Measurements from ENCODE around the gene PROCA1. TPM values are rescaled to one million over a fixed set of nuclear protein-coding genes. Genes with fewer than 3 reads are reported as not detected.

Gene PROCA1
- total and polyA plus RNA-seq, 8 donors: 1.9 to 8.3 (median 6.5) TPM

DNA sequence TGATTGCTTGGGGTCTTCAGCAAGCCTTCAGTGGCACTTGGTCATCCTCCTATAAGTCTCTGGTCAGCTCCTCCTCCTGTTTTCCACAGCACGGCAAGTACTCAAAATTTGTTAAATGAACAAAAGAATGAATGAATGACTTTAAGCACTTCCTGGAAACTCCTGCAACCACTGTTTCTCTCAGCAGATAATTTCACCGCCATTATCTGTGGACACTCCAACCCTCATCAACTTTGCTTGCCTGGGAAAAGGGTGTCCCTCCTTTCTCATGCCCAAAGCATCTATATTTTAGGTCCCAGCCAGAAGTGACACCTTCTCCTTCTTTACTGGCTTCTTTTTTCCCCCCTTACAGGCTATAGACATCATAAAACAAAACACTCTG lies 4.4 kb downstream of the PROCA1 start:
- Histone ChIP-seq H3K4me3 (no peak overlapping the region), H3K9me3 (no peaks in the 10 kb centered on the region), H3K27ac (no peak overlapping the region), H3K27me3 (no peaks in the 10 kb centered on the region), H3K36me3 (peaks cover 0 to 33% of the 10 kb centered on the region in 2 donors), H3K4me1 (peaks cover 5 to 17% of the 10 kb centered on the region in 2 donors)
- TF ChIP-seq, protein P1, sequence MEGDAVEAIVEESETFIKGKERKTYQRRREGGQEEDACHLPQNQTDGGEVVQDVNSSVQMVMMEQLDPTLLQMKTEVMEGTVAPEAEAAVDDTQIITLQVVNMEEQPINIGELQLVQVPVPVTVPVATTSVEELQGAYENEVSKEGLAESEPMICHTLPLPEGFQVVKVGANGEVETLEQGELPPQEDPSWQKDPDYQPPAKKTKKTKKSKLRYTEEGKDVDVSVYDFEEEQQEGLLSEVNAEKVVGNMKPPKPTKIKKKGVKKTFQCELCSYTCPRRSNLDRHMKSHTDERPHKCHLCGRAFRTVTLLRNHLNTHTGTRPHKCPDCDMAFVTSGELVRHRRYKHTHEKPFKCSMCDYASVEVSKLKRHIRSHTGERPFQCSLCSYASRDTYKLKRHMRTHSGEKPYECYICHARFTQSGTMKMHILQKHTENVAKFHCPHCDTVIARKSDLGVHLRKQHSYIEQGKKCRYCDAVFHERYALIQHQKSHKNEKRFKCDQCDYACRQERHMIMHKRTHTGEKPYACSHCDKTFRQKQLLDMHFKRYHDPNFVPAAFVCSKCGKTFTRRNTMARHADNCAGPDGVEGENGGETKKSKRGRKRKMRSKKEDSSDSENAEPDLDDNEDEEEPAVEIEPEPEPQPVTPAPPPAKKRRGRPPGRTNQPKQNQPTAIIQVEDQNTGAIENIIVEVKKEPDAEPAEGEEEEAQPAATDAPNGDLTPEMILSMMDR (IDR thresholded peaks at IDR 0.05): no peak
- no peak for ATAC-seq
- DNase-seq: no peak
- intact Hi-C loops (cut with DNase I): no loop called here

DNA sequence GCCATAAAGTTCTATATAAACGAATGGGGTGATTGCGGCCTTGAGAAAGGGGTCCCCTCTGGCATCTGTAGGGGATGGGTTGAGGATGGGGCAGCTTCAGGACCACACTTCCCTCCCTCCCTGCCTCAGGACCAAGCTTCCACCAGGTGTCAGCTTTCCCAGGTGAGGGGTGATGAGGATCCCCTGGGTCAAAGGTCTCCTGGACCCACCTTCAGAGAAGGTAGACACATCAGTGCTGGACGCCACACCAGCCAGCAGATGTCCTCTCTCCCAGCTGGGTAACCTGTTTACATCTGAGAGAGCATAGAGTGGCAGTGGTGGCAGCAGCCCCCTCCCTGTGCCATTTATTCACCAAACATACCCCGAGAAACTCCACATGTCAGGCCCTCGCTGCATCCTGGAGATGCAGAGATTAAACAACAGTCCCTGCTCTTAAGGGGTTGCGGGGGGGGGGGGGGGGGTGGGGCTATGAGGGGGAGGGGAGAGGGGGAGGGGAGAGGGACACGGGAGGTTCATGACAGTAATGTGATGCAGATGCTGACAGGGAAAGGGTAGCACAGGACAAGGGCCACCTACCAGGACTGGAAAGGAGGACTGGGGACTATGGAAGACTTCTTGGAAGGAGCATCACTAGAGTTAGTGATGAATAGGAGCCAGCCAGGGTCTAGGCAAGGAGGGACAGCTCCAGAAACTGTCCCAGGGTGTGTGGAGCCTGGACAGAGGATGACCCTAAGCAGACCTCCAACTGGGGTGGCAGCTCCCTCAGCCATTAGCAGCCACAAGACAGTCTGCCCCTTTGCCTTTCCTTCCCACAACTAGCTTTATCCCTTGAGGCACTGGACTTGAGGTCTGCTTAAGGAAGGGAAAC lies 5.0 kb downstream of the PROCA1 start:
- intact Hi-C loops (cut with DNase I): no loop called here
- DNase-seq (no peak), ATAC-seq (no peak)
- Histone ChIP-seq H3K27ac (no peak overlapping the region), H3K36me3 (peaks cover 0 to 40% of the 10 kb centered on the region in 2 donors), H3K27me3 (no peaks in the 10 kb centered on the region), H3K9me3 (no peaks in the 10 kb centered on the region), H3K4me1 (peaks cover 2 to 11% of the 10 kb centered on the region in 2 donors), H3K4me3 (no peak overlapping the region)
- TF ChIP-seq, protein P1 (IDR thresholded peaks at IDR 0.05): no peak

DNA sequence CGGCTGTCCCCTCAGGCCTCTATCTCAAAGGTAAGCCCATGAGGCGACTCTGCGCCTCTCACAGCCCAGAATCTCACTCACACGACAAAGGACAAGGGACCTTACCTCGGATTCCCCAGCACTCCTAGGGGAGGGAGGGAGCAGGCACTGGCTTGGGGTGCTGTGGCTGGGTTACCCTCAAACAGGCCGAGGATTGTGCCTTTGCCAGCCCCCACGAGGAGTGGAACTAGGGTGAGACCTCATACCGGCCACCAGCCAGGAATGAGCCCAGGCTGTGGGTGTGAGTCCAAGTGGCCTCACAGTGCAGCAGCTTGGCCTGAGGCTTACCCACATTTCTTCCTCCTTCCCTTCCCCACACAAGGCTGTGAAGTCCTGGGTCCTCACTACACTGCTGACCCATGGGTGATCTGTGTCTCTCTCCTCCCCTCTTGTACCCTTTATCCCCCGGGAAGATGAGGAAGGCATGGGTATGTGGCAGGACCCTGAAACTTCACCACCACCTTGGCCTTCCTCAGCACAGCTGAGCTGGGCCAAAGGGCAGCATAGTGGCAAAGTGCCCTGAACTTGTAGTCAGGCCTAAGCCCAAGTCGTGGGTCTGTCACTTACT lies 5.9 kb downstream of the PROCA1 start:
- ATAC-seq: no peak
- DNase-seq: no peak
- intact Hi-C loops (cut with DNase I): no loop called here
- TF ChIP-seq, protein P1 (IDR thresholded peaks at IDR 0.05): no peak
- H3K9me3 ChIP-seq: no peaks in the 10 kb centered on the region
- no peak overlapping the region for H3K4me3 ChIP-seq
- peaks cover 0 to 6% of the 10 kb centered on the region in 2 donors for H3K4me1 ChIP-seq
- H3K36me3 ChIP-seq: peaks cover 0 to 48% of the 10 kb centered on the region in 2 donors
- no peak overlapping the region for H3K27ac ChIP-seq
- H3K27me3 ChIP-seq: no peaks in the 10 kb centered on the region

DNA sequence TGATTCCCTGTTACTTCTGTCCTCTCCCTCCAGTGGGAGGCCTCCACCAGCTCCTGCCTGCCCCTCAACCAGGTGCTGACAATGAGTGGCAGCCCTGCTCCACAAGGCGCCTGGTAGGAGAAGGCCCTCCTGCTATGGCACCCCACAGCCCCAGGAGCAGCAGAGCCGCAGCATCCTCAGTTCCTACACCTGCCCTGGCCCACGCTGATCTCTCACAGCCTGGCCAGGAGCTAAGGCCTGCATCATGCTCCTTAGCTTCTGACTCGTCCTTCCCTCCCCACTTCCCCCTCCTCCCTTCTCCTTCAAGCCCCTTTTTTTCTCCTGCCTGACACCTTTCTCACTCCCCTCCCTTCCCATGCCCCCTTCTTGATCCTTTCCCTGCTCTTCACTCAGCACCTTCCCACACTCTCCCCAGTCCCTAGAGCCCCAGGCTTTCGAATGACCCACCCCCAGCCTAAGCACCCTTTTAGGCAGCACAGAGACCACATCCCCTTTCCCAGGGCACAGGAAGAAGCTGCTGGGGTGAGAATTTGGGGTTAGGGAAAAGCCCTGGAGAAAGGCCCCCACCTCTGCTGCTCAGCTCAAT lies 6.5 kb downstream of the PROCA1 start:
- peaks cover 0 to 55% of the 10 kb centered on the region in 2 donors for H3K36me3 ChIP-seq
- intact Hi-C loops (cut with DNase I): no loop called here
- H3K9me3 ChIP-seq: no peaks in the 10 kb centered on the region
- no peaks in the 10 kb centered on the region for H3K4me1 ChIP-seq
- ATAC-seq (no peak), DNase-seq (no peak)
- H3K27ac ChIP-seq: no peak overlapping the region
- TF ChIP-seq, protein P1 (IDR thresholded peaks at IDR 0.05): no peak
- H3K27me3 ChIP-seq: no peaks in the 10 kb centered on the region
- no peak overlapping the region for H3K4me3 ChIP-seq
